Upper lobe of right lung (tissue), 1 donor: ENCODE results near the gene TVP23C. TPM values are rescaled to one million over a fixed set of nuclear protein-coding genes. Genes with fewer than 3 reads are reported as not detected.
A peak's percentile ranks its signal among the peaks of the same experiment; 100 is the strongest.

ENCODE experiments used
- ATAC-seq: fragments of 200-7000 bp; cut with Tn5 transposase; one replicate; pipeline ENCODE4 v1.9.1; 2020; ENCODE audit warnings: mild to moderate bottlenecking, moderate library complexity
- DNase-seq: peaks from one replicate; pipeline ENCODE4 v3.0.0-alpha.2; 2020
- H3K27ac ChIP-seq: fragments of 200-600 bp; one replicate; pipeline ENCODE4 v1.8.0; 2022
- H3K27me3 ChIP-seq: fragments of 200-600 bp; one replicate; pipeline ENCODE4 v1.8.0; 2022; ENCODE audit warnings: mild to moderate bottlenecking
- H3K36me3 ChIP-seq: fragments of 200-600 bp; one replicate; pipeline ENCODE4 v1.8.0; 2022
- H3K4me1 ChIP-seq: fragments of 200-600 bp; one replicate; pipeline ENCODE4 v1.8.0; 2022
- H3K4me3 ChIP-seq: fragments of 200-600 bp; one replicate; pipeline ENCODE4 v1.8.0; 2022; ENCODE audit warnings: mild to moderate bottlenecking
- H3K9me3 ChIP-seq: fragments of 200-600 bp; one replicate; pipeline ENCODE4 v1.8.0; 2022
- CTCF ChIP-seq: fragments of 200-600 bp; IDR thresholded peaks from one replicate; pipeline ENCODE4 v1.8.0; 2022; ENCODE audit warnings: antibody characterized with exemption
- intact Hi-C: fragments of 100-400 bp; cut with DNase I; formaldehyde crosslinking; loops from one replicate; pipeline ENCODE4 v1.11.0; 2022
- total RNA-seq: library from RNA; stranded (reverse); fragmentation: NEBNext Ultra II Directional; extraction: Animal tissue kit (Norgen Biotek cat#: 25700); gene quantifications from one replicate; pipeline ENCODE4 v1.2.1, GENCODE V29; 2021
- donor health status: DM: no; HTN: yes; CAD: no; lungs with severe emphysema.

The TVP23C gene
- total RNA-seq, 1 donor from 2014 or later: 18.4 TPM

- TF ChIP-seq CTCF: no peak
- intact Hi-C loops: no loop called here
- peak; percentile 81 for ATAC-seq
- Histone ChIP-seq H3K4me1 (peaks cover 3% of the 10 kb centered on the region), H3K9me3 (no peaks in the 10 kb centered on the region), H3K4me3 (no peak overlapping the region), H3K27ac (peak overlapping the region; percentile 71), H3K36me3 (no peaks in the 10 kb centered on the region), H3K27me3 (no peaks in the 10 kb centered on the region)
- DNase-seq: no peak
These were observed 72.5 kb downstream of the TVP23C start for GRCh38 chr17:15490634-15491261.

GRCh38 chr17:15488557-15488956 lies 74.7 kb downstream of the TVP23C start:
- Histone ChIP-seq H3K4me3 (no peak overlapping the region), H3K4me1 (peaks cover 3% of the 10 kb centered on the region), H3K9me3 (no peaks in the 10 kb centered on the region), H3K27ac (no peak overlapping the region), H3K27me3 (no peaks in the 10 kb centered on the region), H3K36me3 (no peaks in the 10 kb centered on the region)
- intact Hi-C loops: no loop called here
- DNase-seq (no peak), ATAC-seq (no peak)
- no peak for TF ChIP-seq CTCF

- ATAC-seq: no peak
- Histone ChIP-seq H3K4me1 (peaks cover under 1% of the 10 kb centered on the region), H3K4me3 (no peak overlapping the region), H3K9me3 (no peaks in the 10 kb centered on the region), H3K27me3 (no peaks in the 10 kb centered on the region), H3K36me3 (no peaks in the 10 kb centered on the region), H3K27ac (no peak overlapping the region)
- TF ChIP-seq CTCF: no peak
- intact Hi-C loops: no loop called here
- no peak for DNase-seq
These were observed 78.2 kb downstream of the TVP23C start for GRCh38 chr17:15485045-15485444.

GRCh38 chr17:15483431-15483830 lies 79.9 kb downstream of the TVP23C start:
- Histone ChIP-seq H3K27me3 (no peaks in the 10 kb centered on the region), H3K4me3 (no peak overlapping the region), H3K36me3 (no peaks in the 10 kb centered on the region), H3K9me3 (no peaks in the 10 kb centered on the region), H3K4me1 (peaks cover 9% of the 10 kb centered on the region), H3K27ac (no peak overlapping the region)
- DNase-seq: no peak
- TF ChIP-seq CTCF: no peak
- intact Hi-C loops: no loop called here
- no peak for ATAC-seq

- Histone ChIP-seq H3K4me1 (peaks cover 9% of the 10 kb centered on the region), H3K27ac (no peak overlapping the region), H3K36me3 (no peaks in the 10 kb centered on the region), H3K9me3 (no peaks in the 10 kb centered on the region), H3K4me3 (no peak overlapping the region), H3K27me3 (no peaks in the 10 kb centered on the region)
- intact Hi-C loops: no loop called here
- ATAC-seq: no peak
- TF ChIP-seq CTCF: no peak
- no peak for DNase-seq
These were observed 80.8 kb downstream of the TVP23C start for GRCh38 chr17:15482476-15482875.

GRCh38 chr17:15481481-15481880 lies 81.8 kb downstream of the TVP23C start:
- TF ChIP-seq CTCF: no peak
- Histone ChIP-seq H3K4me3 (no peak overlapping the region), H3K27me3 (no peaks in the 10 kb centered on the region), H3K9me3 (no peaks in the 10 kb centered on the region), H3K27ac (no peak overlapping the region), H3K36me3 (no peaks in the 10 kb centered on the region), H3K4me1 (peaks cover 9% of the 10 kb centered on the region)
- DNase-seq (no peak), ATAC-seq (no peak)
- intact Hi-C loops: no loop called here
